Endometrial microvascular endothelial cells (primary cell): ENCODE data around the gene RAB15. TPM values are rescaled to one million over a fixed set of nuclear protein-coding genes. Genes with fewer than 3 reads are reported as not detected.
"Not testable (repeated sequence)": the region's sequence is repeated elsewhere in the genome, so short reads cannot be mapped to it uniquely, and the experiment has no call there.

Experiments used
- in situ Hi-C: cut with HindIII; loops from 2 replicates; pipeline ENCODE4 v1.10.0; 2017; ENCODE audit warnings: low sequenced_read_pairs, low pct_unique_long_range_greater_than_20kb; ENCODE audit errors: inconsistent ontology term
- total RNA-seq: library from RNA; depleted of rRNA; stranded (reverse); fragments of >200 nt; gene quantifications from one replicate; pipeline ENCODE4 v1.2.3, GENCODE V29; 2015; ENCODE audit errors: inconsistent ontology term

RAB15 gene
- total RNA-seq, 1 donor from 2014 or later, result 15.2 TPM

DNA sequence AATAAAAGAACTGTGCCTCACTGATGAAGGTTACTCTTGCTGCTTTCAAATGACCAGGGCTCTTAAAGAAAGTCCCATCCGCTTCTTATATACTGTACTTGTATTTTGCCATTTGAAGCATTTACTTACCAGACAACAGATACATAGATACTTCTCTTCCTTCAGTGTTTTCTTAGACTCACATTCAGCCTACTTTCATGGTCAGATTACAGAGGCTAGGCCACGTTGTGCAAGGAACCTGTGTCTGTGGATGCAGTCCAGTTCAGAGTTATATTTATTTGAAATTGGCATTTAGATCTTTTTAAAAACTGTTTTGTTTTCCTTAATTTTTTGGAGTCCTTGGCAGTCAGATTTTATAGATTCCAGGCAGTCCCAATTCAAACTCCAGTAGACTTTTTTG is 51.7 kb downstream of the RAB15 start:
- in situ Hi-C loops, result no loop called here

DNA sequence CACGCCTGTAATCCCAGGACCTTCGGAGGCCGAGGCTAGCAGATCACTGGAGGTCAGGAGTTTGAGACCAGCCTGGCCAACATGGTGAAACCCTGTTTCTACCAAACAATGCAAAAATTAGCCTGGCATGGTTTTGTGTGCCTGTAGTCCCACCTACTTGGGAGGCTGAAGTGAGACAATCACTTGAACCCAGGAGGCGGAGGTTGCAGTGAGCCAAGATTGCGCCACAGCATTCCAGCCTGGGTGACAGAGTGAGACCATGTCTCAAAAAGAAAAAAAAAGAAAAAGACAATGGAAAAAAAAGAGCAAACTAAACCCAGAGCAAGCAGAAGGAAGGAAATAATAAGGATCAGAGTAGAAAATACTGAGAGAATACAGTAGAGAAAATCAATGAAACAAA is 52.5 kb downstream of the RAB15 start:
- in situ Hi-C loops, result no loop called here

DNA sequence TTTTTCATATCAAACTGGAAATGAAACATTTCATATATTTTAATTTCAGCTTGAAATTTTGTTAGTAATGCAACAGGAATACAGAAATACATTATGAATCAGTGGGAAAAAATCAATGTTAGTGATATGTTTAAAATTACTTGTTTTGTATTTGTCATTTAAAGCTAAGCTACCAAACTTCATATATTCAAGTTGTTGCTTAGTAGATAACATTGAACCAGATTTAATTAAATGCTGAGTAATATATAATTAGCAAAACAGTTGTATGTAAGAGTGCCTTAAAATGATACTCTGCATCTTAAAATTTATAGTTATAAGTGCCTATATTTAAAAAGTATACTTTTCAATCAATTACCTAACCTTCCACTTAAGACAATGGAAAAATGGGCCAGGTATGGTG is 52.9 kb downstream of the RAB15 start:
- in situ Hi-C loops, result no loop called here

DNA sequence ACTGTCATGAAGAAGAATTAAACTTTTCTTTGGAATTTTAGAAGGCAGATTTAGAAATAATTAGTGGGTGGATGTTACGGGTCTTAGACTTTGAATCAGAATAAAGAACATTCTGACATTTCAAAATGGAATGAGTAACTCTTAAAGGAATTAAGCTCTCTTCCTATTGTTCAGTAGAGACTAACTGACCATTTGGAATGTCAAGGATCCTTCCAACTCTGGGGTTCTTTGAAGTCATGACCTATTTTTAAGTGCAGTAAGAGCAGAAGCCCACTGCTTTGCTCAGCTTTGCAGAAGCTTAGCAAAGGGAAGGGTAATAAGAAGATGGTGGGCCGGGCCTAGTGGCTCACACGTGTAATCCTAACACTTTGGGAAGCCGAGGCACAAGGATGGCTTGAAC is 53.9 kb downstream of the RAB15 start:
- in situ Hi-C loops, result no loop called here

DNA sequence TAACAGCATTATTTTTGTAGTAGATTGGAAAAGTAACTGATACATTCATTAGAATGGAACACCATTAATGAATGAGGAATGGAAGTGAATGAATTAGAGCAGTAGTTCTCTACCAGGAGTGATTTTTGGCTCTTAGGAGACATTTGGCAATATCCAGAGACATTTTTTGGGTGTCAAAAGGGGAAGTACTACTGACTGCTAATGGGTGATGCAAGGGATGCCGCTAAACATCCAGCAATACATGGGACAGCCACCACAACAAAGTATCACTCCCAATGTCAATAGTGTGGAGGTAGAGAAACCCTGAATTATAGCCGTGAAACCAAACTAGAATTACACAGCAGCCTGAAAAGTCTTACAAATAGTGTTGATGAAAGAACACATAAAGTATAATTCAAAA is 56.3 kb downstream of the RAB15 start:
- in situ Hi-C loops, result no loop called here

DNA sequence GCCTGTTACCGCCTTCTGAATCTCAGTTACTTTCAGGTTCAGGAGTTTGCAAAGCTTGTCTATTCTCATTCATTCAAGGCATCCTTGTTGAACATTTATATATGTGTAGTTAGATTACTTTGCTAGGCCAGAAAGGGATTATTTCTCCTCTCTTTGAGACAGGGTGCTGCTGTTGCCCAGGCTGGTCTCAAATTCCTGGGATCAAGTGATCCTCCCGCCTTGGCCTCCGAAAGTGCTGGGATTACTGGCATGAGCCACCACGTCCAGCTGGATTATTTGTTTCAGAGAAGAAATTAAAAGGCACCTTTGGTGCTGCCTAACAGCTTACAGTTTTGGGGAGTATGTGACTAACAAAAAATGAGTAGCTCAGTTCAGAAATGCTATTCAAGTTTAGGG is 57.1 kb downstream of the RAB15 start:
- in situ Hi-C loops, result no loop called here

DNA sequence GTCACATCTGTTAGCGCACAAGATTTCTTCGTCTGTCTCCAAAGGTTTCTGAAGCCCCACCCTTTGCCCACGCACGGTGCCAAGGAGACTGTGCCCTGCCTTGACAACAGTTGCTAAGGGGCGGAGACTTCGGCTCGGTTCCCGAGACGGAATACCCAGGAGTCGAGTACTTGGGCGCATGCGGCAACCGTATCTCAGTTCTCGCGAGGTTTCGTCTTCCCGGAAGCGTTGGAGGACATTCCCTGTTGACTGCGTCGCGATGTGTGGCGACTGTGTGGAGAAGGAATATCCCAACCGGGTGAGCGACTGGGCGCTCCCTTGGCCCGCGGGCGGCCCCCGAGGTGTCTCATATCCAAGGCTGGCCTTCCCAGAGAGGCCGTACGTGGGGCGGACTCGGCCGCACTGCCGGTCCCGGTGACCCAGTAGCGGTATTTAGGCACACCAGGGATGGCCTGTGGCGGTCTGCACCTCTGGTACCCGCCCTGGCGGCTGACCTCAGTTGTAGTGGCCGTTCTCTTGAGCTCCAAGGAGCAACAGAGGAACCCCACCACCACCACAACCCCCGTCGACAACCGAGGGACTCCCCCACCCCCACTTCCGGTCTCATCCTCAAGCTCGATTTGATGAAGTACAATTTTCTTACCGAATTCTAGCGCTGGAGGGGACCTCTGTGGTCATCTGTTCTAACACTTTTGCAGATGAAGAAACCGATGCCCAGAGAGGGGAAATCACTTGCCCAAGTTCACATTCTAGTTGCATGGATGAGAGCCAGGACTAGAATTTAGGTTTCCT is 57.7 kb downstream of the RAB15 start, which contains the start of gene CHURC1:
Gene CHURC1 (plus strand): TSS at position 219 of the 792 bp plus-strand sequence. CDS start 41 bp downstream, at position 260.
- in situ Hi-C loops, result no loop called here

DNA sequence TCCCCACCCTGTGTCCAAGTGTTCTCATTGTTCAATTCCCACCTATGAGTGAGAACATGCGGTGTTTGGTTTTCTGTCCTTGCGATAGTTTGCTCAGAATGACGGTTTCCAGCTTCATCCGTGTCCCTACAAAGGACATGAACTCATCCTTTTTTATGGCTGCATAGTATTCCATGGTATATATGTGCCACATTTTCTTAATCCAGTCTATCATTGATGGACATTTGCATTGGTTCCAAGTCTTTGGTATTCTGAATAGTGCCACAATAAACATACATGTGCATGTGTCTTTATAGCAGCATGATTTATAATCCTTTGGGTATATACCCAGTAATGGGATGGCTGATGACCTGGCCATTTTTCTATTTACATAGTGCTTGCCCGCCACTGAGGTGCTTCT is 58.7 kb downstream of the RAB15 start:
- in situ Hi-C loops, result not testable (repeated sequence)

DNA sequence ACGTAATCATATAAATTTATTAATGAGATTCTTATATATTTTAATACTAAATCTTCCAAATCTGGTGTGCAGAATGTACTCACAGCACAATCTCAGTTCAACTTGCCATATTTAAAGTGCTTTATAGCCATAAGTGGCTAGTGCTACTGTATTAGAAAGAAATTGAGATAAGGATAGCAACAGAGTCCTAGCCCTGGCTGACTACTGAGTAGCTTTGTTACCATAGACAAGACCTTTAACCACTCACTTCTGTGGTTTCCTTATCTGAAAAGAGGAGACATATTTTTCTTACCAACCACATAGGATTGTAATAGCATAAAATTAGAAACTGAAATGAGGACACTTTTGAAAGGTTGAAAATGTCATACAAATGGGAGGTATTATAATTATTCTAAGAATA is 59.9 kb downstream of the RAB15 start:
- in situ Hi-C loops, result no loop called here

DNA sequence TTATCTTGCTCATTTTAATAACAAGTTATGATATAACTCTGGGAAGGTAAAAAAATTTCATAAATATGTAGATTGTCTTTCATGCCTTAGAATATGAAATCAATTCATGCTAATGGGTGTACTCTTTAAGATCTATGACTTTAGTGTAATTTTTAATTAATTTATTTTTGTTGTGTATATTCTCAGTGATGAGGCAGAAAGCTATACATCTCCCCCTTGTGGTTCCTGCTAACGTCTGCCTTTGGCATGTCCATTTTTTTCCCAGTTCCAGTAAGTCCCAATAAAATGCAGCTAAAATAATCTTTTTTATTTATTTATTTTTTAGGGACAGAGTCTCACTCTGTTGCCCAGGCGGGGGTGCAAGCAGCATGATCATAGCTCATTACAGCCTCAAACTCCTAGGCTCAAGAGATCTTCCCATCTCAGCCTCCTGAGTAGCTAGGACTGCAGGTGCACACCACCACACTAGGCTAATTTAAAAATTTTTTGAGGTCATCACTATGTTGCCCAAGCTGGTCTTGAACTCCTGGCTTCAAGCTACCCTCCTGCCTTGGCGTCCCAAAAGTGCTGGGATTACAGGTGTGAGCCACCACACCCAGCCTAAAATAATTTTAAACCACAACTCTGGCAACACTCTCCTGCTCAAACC is 61.2 kb downstream of the RAB15 start:
- in situ Hi-C loops, result no loop called here

DNA sequence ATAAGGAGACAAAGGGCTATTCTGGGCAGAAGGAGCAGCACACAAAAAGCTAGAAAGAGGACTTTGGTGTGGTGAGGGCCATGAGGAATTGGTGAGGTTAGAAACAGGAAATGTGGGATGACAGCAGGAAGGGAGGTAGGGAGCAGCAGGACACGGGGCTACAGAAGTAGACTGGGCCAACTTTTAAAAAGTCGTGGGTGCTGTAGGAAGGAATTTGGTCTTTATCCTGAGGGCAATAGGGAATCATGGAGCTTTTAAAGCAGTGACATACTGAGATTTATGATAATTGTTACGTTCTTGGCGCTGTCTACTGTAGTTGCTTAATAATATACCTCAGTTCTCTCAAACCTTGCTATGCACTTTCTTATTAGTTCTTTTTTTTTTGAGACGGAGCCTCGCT is 66.1 kb downstream of the RAB15 start:
- in situ Hi-C loops, result no loop called here

DNA sequence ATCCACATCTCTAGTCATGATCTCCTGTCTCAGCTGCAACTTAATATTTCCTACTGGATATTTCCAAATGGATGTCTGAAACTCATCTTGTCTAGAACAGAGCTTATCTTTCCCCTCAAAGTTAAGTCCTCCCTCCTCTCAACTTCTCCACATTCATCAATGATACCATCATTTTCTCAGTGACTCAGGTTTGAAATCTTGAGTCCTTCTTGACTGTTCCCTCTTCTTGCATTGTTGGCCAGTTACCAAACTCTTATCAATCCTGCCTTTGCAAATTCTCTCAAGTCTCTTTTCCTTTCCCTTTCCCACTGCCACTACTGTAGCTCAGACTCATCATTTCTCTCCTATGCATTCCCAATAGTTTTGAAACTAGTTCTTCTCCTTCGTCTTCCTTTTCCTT is 72.2 kb downstream of the RAB15 start:
- in situ Hi-C loops, result no loop called here

Other genes starting within 250 kb of the RAB15 start
- gene SPTB, start 92.4 kb downstream of the RAB15 start, total RNA-seq, result not detected
- gene CHURC1, start 57.9 kb downstream of the RAB15 start, total RNA-seq, result 67.6 TPM
- gene GPX2, start 29.6 kb downstream of the RAB15 start, total RNA-seq, result not detected
- gene FNTB, start 14.6 kb upstream of the RAB15 start, total RNA-seq, result 14.3 TPM
- 39.3 TPM for gene MAX, start 130.2 kb upstream of the RAB15 start, total RNA-seq